Left lung (tissue), 14 donors: ENCODE results near the gene FGF7. TPM values are rescaled to one million over a fixed set of nuclear protein-coding genes. Genes with fewer than 3 reads are reported as not detected.

ENCODE experiments used
- ATAC-seq: fragments of 200-7000 bp; cut with Tn5 transposase; one replicate; pipeline ENCODE4 v1.9.1; 2020; ENCODE audit warnings: moderate library complexity
- DNase-seq, 4 donors: peaks; one replicate each; pipeline ENCODE4 v3.0.0-alpha.2; 2013 to 2020
- H3K27ac ChIP-seq, 2 donors: fragments of 200-600 bp; sonication (generic) in 1 of 2; one replicate each; pipeline versions ENCODE4 v1.5.0 to v1.8.0; 2020 to 2021
- H3K27me3 ChIP-seq, 2 donors: fragments of 200-600 bp; sonication (generic) in 1 of 2; one replicate each; pipeline versions ENCODE4 v1.5.0 to v1.8.0; 2020 to 2021
- H3K36me3 ChIP-seq, 2 donors: fragments of 200-600 bp; sonication (generic) in 1 of 2; one replicate each; pipeline versions ENCODE4 v1.5.0 to v1.8.0; 2020 to 2021
- H3K4me1 ChIP-seq, 2 donors: fragments of 200-600 bp; one replicate each; pipeline ENCODE4 v1.8.0; 2021
- H3K4me3 ChIP-seq, 2 donors: fragments of 200-600 bp; sonication (generic) in 1 of 2; one replicate each; pipeline versions ENCODE4 v1.5.0 to v1.8.0; 2020 to 2021; ENCODE audit warnings: mild to moderate bottlenecking in 1 of 2
- H3K9me3 ChIP-seq, 2 donors: fragments of 200-600 bp; sonication (generic) in 1 of 2; one replicate each; pipeline versions ENCODE4 v1.5.0 to v1.8.0; 2020 to 2021
- intact Hi-C, 2 donors: fragments of 100-400 bp; cut with DNase I; formaldehyde crosslinking; loops; one replicate each; pipeline versions ENCODE4 v1.11.2 to v1.14.2; 2022
- long read RNA-seq, 12 donors: library from polyadenylated mRNA in 2 of 12; unstranded in 2 of 12; transcript quantifications; one replicate each; pipeline ENCODE4 v2.0.0 and lab custom pipeline, GENCODE V29; 2019 to 2026
- polyA plus RNA-seq, 6 donors: library from polyadenylated mRNA; unstranded; fragments of 120-200 nt; gene quantifications; one replicate each; pipeline ENCODE4 v1.2.1, GENCODE V29; 2013; ENCODE audit not compliant: insufficient read length in 6 of 6
- total RNA-seq, 2 donors: library from RNA; stranded (reverse); fragmentation: NEBNext Ultra II Directional; extraction: Animal tissue kit (Norgen Biotek cat#: 25700); gene quantifications; one replicate each; pipeline ENCODE4 v1.2.1, GENCODE V29; 2021
- TF ChIP-seq, protein P1 (sequence below), 2 donors: fragments of 200-600 bp; sonication (generic) in 1 of 2; IDR thresholded peaks; one replicate each; pipeline versions ENCODE4 v1.5.0 to v1.8.0; 2021; ENCODE audit warnings: antibody characterized with exemption in 2 of 2
- donor health status: DM: no; HTN: yes; CAD: no.
- donor health status: DM: no; HTN: no; CAD: no.

Gene FGF7
- 10 to 100 TPM; 29.6 to 31.8 TPM for total RNA-seq
- polyA plus RNA-seq = 10 to 100 TPM; 14.4 to 25.9 (median 18.3) TPM
- long read RNA-seq, donor 1, full-length matches to known transcripts = 10 of 10 reads
- long read RNA-seq, donor 1, partial matches to known transcripts = 0 of 10 reads
- long read RNA-seq, donor 1, other reads (novel, unspliced or antisense) = 0 of 10 reads
- long read RNA-seq, donor 2, full-length matches to known transcripts = 5 of 16 reads
- long read RNA-seq, donor 2, partial matches to known transcripts = 11 of 16 reads
- long read RNA-seq, donor 2, other reads (novel, unspliced or antisense) = 0 of 16 reads
- long read RNA-seq, donor 3, full-length matches to known transcripts = 12 of 12 reads
- long read RNA-seq, donor 3, partial matches to known transcripts = 0 of 12 reads
- long read RNA-seq, donor 3, other reads (novel, unspliced or antisense) = 0 of 12 reads
- long read RNA-seq, donor 4, full-length matches to known transcripts = 9 of 18 reads
- long read RNA-seq, donor 4, partial matches to known transcripts = 3 of 18 reads
- long read RNA-seq, donor 4, other reads (novel, unspliced or antisense) = 6 of 18 reads
- long read RNA-seq, donor 5, full-length matches to known transcripts = 9 of 9 reads
- long read RNA-seq, donor 5, partial matches to known transcripts = 0 of 9 reads
- long read RNA-seq, donor 5, other reads (novel, unspliced or antisense) = 0 of 9 reads
- long read RNA-seq, donor 6, full-length matches to known transcripts = 9 of 9 reads
- long read RNA-seq, donor 6, partial matches to known transcripts = 0 of 9 reads
- long read RNA-seq, donor 6, other reads (novel, unspliced or antisense) = 0 of 9 reads
- long read RNA-seq, donor 7, full-length matches to known transcripts = 4 of 4 reads
- long read RNA-seq, donor 7, partial matches to known transcripts = 0 of 4 reads
- long read RNA-seq, donor 7, other reads (novel, unspliced or antisense) = 0 of 4 reads
- long read RNA-seq, donor 8, full-length matches to known transcripts = 5 of 5 reads
- long read RNA-seq, donor 8, partial matches to known transcripts = 0 of 5 reads
- long read RNA-seq, donor 8, other reads (novel, unspliced or antisense) = 0 of 5 reads
- long read RNA-seq, donor 9, full-length matches to known transcripts = 1 of 1 reads
- long read RNA-seq, donor 9, partial matches to known transcripts = 0 of 1 reads
- long read RNA-seq, donor 9, other reads (novel, unspliced or antisense) = 0 of 1 reads
- long read RNA-seq, donor 10, full-length matches to known transcripts = 3 of 7 reads
- long read RNA-seq, donor 10, partial matches to known transcripts = 2 of 7 reads
- long read RNA-seq, donor 10, other reads (novel, unspliced or antisense) = 2 of 7 reads
- long read RNA-seq, donor 11 = 0 reads
- long read RNA-seq, donor 12, full-length matches to known transcripts = 3 of 8 reads
- long read RNA-seq, donor 12, partial matches to known transcripts = 5 of 8 reads
- long read RNA-seq, donor 12, other reads (novel, unspliced or antisense) = 0 of 8 reads

- Histone ChIP-seq H3K4me1 (peaks cover 0 to 3% of the 10 kb centered on the region in 2 donors), H3K27me3 (no peaks in the 10 kb centered on the region), H3K36me3 (no peaks in the 10 kb centered on the region), H3K4me3 (peak within 1 kb of the TSS; percentile 10 to 21), H3K27ac (peak within 1 kb of the TSS; percentile 30 to 71), H3K9me3 (no peaks in the 10 kb centered on the region)
- DNase-seq (peak in 2 of 4 donors; percentile 56), ATAC-seq (peak; percentile 72)
- TF ChIP-seq, protein P1, sequence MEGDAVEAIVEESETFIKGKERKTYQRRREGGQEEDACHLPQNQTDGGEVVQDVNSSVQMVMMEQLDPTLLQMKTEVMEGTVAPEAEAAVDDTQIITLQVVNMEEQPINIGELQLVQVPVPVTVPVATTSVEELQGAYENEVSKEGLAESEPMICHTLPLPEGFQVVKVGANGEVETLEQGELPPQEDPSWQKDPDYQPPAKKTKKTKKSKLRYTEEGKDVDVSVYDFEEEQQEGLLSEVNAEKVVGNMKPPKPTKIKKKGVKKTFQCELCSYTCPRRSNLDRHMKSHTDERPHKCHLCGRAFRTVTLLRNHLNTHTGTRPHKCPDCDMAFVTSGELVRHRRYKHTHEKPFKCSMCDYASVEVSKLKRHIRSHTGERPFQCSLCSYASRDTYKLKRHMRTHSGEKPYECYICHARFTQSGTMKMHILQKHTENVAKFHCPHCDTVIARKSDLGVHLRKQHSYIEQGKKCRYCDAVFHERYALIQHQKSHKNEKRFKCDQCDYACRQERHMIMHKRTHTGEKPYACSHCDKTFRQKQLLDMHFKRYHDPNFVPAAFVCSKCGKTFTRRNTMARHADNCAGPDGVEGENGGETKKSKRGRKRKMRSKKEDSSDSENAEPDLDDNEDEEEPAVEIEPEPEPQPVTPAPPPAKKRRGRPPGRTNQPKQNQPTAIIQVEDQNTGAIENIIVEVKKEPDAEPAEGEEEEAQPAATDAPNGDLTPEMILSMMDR (IDR thresholded peaks at IDR 0.05) = no peak
- intact Hi-C loops = loop anchor here in 1 of 2 donors (10.0 kb wide), 1 partner anchor 188 kb away; no protein-coding TSS in a partner anchor
Measured at GRCh38 chr15:49423021-49423420, at the start of gene FGF7. Gene FGF7, plus strand, starts transcription at chr15:49423242. Its CDS starts 1,056 bp downstream, at chr15:49424298.

- ATAC-seq (no peak), DNase-seq (peak in 1 of 4 donors; percentile 8)
- Histone ChIP-seq H3K9me3 (no peaks in the 10 kb centered on the region), H3K36me3 (no peaks in the 10 kb centered on the region), H3K4me3 (no peak overlapping the region), H3K27ac (no peak overlapping the region), H3K27me3 (no peaks in the 10 kb centered on the region), H3K4me1 (no peaks in the 10 kb centered on the region)
- TF ChIP-seq, protein P1 (IDR thresholded peaks at IDR 0.05) = no peak
- intact Hi-C loops = no loop called here
Measured at GRCh38 chr15:49379996-49380395, 43.0 kb upstream of the FGF7 start.

DNA sequence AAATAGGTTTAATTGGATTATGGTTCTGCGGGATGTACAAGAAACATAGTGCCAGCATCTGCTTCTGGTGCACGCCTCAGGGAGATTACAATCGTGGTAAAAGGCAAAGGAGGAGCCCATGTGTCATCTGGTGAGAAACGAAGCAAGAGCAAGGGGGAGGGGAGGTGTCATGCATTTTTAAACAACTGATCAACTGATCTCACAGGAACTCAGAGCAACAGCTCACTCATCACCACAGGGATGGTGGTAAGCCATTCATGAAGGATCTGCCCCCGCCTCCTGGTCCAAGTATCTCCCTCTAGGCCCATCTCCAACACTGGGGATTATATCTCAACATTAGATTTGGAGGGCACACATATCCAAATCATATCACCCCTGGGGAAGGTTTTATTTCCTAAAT lies 42.1 kb upstream of the FGF7 start:
- intact Hi-C loops = no loop called here
- Histone ChIP-seq H3K27me3 (no peaks in the 10 kb centered on the region), H3K4me1 (no peaks in the 10 kb centered on the region), H3K4me3 (no peak overlapping the region), H3K27ac (no peak overlapping the region), H3K9me3 (no peaks in the 10 kb centered on the region), H3K36me3 (no peaks in the 10 kb centered on the region)
- ATAC-seq = no peak
- TF ChIP-seq, protein P1 (IDR thresholded peaks at IDR 0.05) = no peak
- no peak for DNase-seq

DNA sequence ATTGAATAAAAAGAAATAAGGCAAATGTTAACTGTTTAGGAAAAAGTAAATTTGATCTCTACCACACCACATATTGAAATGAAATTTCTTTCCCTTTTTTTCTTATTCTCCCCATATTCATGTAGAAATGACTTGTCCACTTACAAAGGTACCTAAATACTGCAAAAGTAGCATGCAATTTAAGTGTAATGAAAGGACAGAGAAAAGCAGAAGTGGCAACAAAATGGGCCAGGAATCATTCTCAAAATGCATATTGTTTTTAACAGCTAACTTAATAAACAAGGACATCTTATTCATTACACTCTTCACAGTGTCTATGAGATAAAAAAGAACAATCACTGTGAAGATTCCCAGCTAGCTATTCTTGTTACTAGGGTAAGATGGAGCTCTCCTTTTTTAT lies 40.6 kb upstream of the FGF7 start:
- intact Hi-C loops = no loop called here
- Histone ChIP-seq H3K27ac (no peak overlapping the region), H3K4me3 (no peak overlapping the region), H3K36me3 (no peaks in the 10 kb centered on the region), H3K27me3 (no peaks in the 10 kb centered on the region), H3K9me3 (no peaks in the 10 kb centered on the region), H3K4me1 (no peaks in the 10 kb centered on the region)
- TF ChIP-seq, protein P1 (IDR thresholded peaks at IDR 0.05) = no peak
- ATAC-seq (no peak), DNase-seq (no peak)
